HepG2 (cell line): ENCODE measurements around the gene PIP5KL1. TPM values are rescaled to one million over a fixed set of nuclear protein-coding genes. Genes with fewer than 3 reads are reported as not detected.

Experiments used
- CREB1 ChIP-seq, 2 experiments: fragments of 450-650 bp in 1 of 2; IDR thresholded peaks; 2 replicates each; pipeline ENCODE4 v1.6.1; 2016 to 2017; ENCODE audit warnings: control low read depth in 1 of 2, mild to moderate bottlenecking in 1 of 2, missing compliant biosample characterization in 1 of 2, missing genetic modification characterization in 1 of 2
- HOXD1 ChIP-seq: sonication (generic); formaldehyde crosslinking; IDR thresholded peaks from 2 replicates; pipeline ENCODE4 v1.5.0; 2020; ENCODE audit warnings: missing genetic modification reagents
- MAFG ChIP-seq: sonication (generic); formaldehyde crosslinking; IDR thresholded peaks from 2 replicates; pipeline ENCODE4 v1.5.1; 2020; ENCODE audit warnings: mild to moderate bottlenecking, missing genetic modification reagents
- NFE2L1 ChIP-seq: sonication (generic); formaldehyde crosslinking; IDR thresholded peaks from 2 replicates; pipeline ENCODE4 v1.4.0; 2020; ENCODE audit warnings: missing genetic modification reagents, mild to moderate bottlenecking, borderline replicate concordance
- NR1H2 ChIP-seq: sonication (generic); formaldehyde crosslinking; IDR thresholded peaks from 2 replicates; pipeline ENCODE4 v1.8.1; 2022; ENCODE audit warnings: low read depth, missing genetic modification reagents, borderline replicate concordance
- PAF1 ChIP-seq: IDR thresholded peaks from 2 replicates; pipeline ENCODE4 v1.6.1; 2016; ENCODE audit warnings: missing genetic modification reagents, missing compliant biosample characterization
- POGZ ChIP-seq: sonication (generic); formaldehyde crosslinking; IDR thresholded peaks from 2 replicates; pipeline ENCODE4 v1.4.0; 2020; ENCODE audit warnings: mild to moderate bottlenecking, missing genetic modification reagents
- POLR2G ChIP-seq: fragments of 200-400 bp; formaldehyde crosslinking; IDR thresholded peaks from 2 replicates; pipeline ENCODE4 v1.6.1; 2018; ENCODE audit warnings: mild to moderate bottlenecking, low read depth, low read length, moderate library complexity
- RBFOX2 ChIP-seq: fragments of 200-400 bp; formaldehyde crosslinking; IDR thresholded peaks from 2 replicates; pipeline ENCODE4 v1.6.1; 2017; ENCODE audit warnings: low read depth, mild to moderate bottlenecking, low read length
- SCMH1 ChIP-seq: sonication (generic); formaldehyde crosslinking; IDR thresholded peaks from 2 replicates; pipeline ENCODE4 v1.9.0; 2021; ENCODE audit warnings: missing genetic modification reagents, mild to moderate bottlenecking, borderline replicate concordance
- SP140L ChIP-seq: sonication (generic); formaldehyde crosslinking; IDR thresholded peaks from 2 replicates; pipeline ENCODE4 v1.4.0; 2020; ENCODE audit warnings: missing genetic modification reagents, borderline replicate concordance
- TCF12 ChIP-seq, 2 experiments: fragments of 450-650 bp in 1 of 2; sonication (generic) in 1 of 2; formaldehyde crosslinking in 1 of 2; IDR thresholded peaks; 2 replicates each; pipeline versions ENCODE4 v1.6.1 to v1.8.0; 2017 to 2022; ENCODE audit warnings: antibody characterized with exemption in 1 of 2, mild to moderate bottlenecking in 1 of 2, missing genetic modification reagents in 1 of 2, moderate library complexity in 1 of 2
- ZFP41 ChIP-seq: sonication (generic); formaldehyde crosslinking; IDR thresholded peaks from 2 replicates; pipeline ENCODE4 v1.4.0; 2020; ENCODE audit warnings: mild to moderate bottlenecking, missing genetic modification reagents, borderline replicate concordance
- ZNF562 ChIP-seq: sonication (generic); formaldehyde crosslinking; IDR thresholded peaks from 2 replicates; pipeline ENCODE4 v1.8.0; 2022; ENCODE audit warnings: missing genetic modification reagents, borderline replicate concordance
- polyA plus RNA-seq, 8 experiments: library from polyadenylated mRNA; depleted of rRNA in 3 of 8; stranded (reverse) in 7 of 8; unstranded in 1 of 8; fragments of >200 nt; fragmentation: Illumina TruSeq in 4 of 8; extraction: Trizol in 4 of 8; gene quantifications; 2 replicates each; pipeline versions ENCODE4 v1.2.1 to v1.2.3, GENCODE V29; 2011 to 2016; ENCODE audit warnings: low read depth in 4 of 8, missing spikeins in 1 of 8, mixed read lengths in 1 of 8; ENCODE audit not compliant: insufficient read depth in 1 of 8
- total RNA-seq, 5 experiments: library from RNA; depleted of rRNA; stranded (reverse); fragments of >200 nt; fragmentation: Illumina TruSeq; extraction: Trizol; gene quantifications; 2 replicates each; pipeline ENCODE4 v1.2.3, GENCODE V29; 2016; ENCODE audit warnings: low read depth in 1 of 5
- TF ChIP-seq, protein P1 (sequence below): sonication (generic); formaldehyde crosslinking; IDR thresholded peaks from 2 replicates; pipeline ENCODE4 v1.4.0; 2020; ENCODE audit warnings: low read depth, mild to moderate bottlenecking, missing genetic modification reagents
- TF ChIP-seq, protein P2 (sequence below): sonication (generic); formaldehyde crosslinking; IDR thresholded peaks from 2 replicates; pipeline ENCODE4 v1.5.0; 2020; ENCODE audit warnings: mild to moderate bottlenecking, missing genetic modification reagents
- TF ChIP-seq, protein P3 (sequence below): sonication (generic); formaldehyde crosslinking; IDR thresholded peaks from 2 replicates; pipeline ENCODE4 v1.5.0; 2020; ENCODE audit warnings: missing genetic modification reagents
- TF ChIP-seq, protein P4 (sequence below): sonication (generic); formaldehyde crosslinking; IDR thresholded peaks from 2 replicates; pipeline ENCODE4 v1.8.1; 2022; ENCODE audit warnings: low read depth, mild to moderate bottlenecking, missing genetic modification reagents
- TF ChIP-seq, protein P5 (sequence below): sonication (generic); formaldehyde crosslinking; IDR thresholded peaks from 2 replicates; pipeline ENCODE4 v1.8.1; 2023; ENCODE audit warnings: missing genetic modification reagents, inconsistent platforms, borderline replicate concordance

PIP5KL1 gene
- total and polyA plus RNA-seq, 2 of the 13 experiments (the other 11 are each of a cell fraction or from before 2014, with no cell fraction given), result 0.20 to 0.49 TPM

DNA sequence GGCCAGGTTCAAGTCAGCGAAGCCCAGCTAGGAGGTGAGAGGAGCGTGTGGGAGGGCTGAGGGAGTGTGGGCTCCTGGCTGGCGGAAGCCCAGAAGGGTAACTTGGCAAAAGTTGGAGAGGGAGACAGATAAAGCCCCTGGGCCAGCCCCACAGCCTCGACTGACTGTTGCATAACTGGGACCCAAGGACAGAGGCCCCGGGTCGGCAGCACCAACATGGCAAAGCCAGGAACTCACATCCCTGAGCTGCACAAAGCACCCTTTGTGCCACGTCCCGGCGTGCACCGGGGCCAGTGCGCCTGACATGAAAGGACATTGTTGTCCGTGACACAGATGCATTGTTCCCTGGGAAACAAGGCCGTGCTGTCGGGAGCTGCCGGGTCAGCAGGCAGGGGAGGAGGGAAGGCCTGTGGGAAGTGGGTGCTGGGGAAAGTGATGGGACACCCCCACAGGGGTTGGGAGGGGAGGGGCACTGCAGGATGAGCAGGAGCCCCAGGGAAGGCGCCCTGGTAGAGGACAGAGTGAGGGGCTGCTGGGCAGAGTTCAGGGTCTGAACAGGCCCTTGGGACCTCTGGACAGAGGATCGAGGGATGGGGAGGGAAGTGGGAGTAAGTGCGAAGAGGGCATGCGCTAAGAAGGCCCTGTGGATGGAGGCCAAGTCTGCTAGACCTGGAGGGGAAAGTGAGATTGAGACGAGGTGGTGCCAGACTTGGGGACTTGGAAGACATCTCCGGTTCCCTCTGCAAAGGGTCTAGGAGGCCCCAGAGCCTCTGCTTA is 20.1 kb upstream of the PIP5KL1 start (continued):
- TF ChIP-seq, protein P1, sequence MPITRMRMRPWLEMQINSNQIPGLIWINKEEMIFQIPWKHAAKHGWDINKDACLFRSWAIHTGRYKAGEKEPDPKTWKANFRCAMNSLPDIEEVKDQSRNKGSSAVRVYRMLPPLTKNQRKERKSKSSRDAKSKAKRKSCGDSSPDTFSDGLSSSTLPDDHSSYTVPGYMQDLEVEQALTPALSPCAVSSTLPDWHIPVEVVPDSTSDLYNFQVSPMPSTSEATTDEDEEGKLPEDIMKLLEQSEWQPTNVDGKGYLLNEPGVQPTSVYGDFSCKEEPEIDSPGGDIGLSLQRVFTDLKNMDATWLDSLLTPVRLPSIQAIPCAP (CRISPR knock-in tag), result no peak
- peak; percentile 69; the same call in 1 of the 2 replicates for TF ChIP-seq RBFOX2
- TF ChIP-seq, protein P2, sequence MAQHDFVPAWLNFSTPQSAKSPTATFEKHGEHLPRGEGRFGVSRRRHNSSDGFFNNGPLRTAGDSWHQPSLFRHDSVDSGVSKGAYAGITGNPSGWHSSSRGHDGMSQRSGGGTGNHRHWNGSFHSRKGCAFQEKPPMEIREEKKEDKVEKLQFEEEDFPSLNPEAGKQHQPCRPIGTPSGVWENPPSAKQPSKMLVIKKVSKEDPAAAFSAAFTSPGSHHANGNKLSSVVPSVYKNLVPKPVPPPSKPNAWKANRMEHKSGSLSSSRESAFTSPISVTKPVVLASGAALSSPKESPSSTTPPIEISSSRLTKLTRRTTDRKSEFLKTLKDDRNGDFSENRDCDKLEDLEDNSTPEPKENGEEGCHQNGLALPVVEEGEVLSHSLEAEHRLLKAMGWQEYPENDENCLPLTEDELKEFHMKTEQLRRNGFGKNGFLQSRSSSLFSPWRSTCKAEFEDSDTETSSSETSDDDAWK, result no peak
- TF ChIP-seq POGZ, result peak; percentile 60
- no peak for TF ChIP-seq SCMH1 (CRISPR knock-in tag)
- TF ChIP-seq, protein P3, sequence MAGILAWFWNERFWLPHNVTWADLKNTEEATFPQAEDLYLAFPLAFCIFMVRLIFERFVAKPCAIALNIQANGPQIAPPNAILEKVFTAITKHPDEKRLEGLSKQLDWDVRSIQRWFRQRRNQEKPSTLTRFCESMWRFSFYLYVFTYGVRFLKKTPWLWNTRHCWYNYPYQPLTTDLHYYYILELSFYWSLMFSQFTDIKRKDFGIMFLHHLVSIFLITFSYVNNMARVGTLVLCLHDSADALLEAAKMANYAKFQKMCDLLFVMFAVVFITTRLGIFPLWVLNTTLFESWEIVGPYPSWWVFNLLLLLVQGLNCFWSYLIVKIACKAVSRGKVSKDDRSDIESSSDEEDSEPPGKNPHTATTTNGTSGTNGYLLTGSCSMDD (CRISPR knock-in tag), result no peak
- TF ChIP-seq, protein P4, sequence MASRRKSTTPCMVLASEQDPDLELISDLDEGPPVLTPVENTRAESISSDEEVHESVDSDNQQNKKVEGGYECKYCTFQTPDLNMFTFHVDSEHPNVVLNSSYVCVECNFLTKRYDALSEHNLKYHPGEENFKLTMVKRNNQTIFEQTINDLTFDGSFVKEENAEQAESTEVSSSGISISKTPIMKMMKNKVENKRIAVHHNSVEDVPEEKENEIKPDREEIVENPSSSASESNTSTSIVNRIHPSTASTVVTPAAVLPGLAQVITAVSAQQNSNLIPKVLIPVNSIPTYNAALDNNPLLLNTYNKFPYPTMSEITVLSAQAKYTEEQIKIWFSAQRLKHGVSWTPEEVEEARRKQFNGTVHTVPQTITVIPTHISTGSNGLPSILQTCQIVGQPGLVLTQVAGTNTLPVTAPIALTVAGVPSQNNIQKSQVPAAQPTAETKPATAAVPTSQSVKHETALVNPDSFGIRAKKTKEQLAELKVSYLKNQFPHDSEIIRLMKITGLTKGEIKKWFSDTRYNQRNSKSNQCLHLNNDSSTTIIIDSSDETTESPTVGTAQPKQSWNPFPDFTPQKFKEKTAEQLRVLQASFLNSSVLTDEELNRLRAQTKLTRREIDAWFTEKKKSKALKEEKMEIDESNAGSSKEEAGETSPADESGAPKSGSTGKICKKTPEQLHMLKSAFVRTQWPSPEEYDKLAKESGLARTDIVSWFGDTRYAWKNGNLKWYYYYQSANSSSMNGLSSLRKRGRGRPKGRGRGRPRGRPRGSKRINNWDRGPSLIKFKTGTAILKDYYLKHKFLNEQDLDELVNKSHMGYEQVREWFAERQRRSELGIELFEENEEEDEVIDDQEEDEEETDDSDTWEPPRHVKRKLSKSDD (CRISPR knock-in tag), result peak; percentile 85
- no peak for TF ChIP-seq TCF12 (IDR thresholded peaks at IDR 0.05)
- TF ChIP-seq TCF12 (CRISPR knock-in tag; IDR thresholded peaks at IDR 0.05), result 0 out of 2 replicates have a peak, but pooled peaks have one; percentile 43
- TF ChIP-seq PAF1 (CRISPR knock-in tag), result no peak
- no peak; the same call in 1 of the 2 replicates for TF ChIP-seq ZFP41 (CRISPR knock-in tag)
- TF ChIP-seq POLR2G, result peak; percentile 88
- TF ChIP-seq, protein P5, sequence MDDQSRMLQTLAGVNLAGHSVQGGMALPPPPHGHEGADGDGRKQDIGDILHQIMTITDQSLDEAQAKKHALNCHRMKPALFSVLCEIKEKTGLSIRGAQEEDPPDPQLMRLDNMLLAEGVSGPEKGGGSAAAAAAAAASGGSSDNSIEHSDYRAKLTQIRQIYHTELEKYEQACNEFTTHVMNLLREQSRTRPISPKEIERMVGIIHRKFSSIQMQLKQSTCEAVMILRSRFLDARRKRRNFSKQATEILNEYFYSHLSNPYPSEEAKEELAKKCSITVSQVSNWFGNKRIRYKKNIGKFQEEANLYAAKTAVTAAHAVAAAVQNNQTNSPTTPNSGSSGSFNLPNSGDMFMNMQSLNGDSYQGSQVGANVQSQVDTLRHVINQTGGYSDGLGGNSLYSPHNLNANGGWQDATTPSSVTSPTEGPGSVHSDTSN (CRISPR knock-in tag), result no peak
- no peak for TF ChIP-seq NFE2L1 (CRISPR knock-in tag)
- TF ChIP-seq ZNF562 (CRISPR knock-in tag), result no peak
- peak; percentile 69 for TF ChIP-seq CREB1 (IDR thresholded peaks at IDR 0.05)
- no peak for TF ChIP-seq CREB1 (CRISPR knock-in tag; IDR thresholded peaks at IDR 0.05)
- TF ChIP-seq MAFG (CRISPR knock-in tag), result no peak
- no peak for TF ChIP-seq SP140L
- no peak for TF ChIP-seq HOXD1
- no peak for TF ChIP-seq NR1H2 (CRISPR knock-in tag)
